Heart left ventricle (tissue), 16 donors: ENCODE data around the gene SH3RF3. TPM values are rescaled to one million over a fixed set of nuclear protein-coding genes. Genes with fewer than 3 reads are reported as not detected.

Experiments used
- ATAC-seq, 4 donors: fragments of 200-7000 bp; cut with Tn5 transposase; one replicate each; pipeline ENCODE4 v1.9.1; 2020 to 2022; ENCODE audit warnings: moderate library complexity in 4 of 4, mild to moderate bottlenecking in 3 of 4, moderate number of reproducible peaks in 1 of 4
- DNase-seq, 5 donors: peaks; one replicate each; pipeline ENCODE4 v3.0.0-alpha.2; 2020
- H3K27ac ChIP-seq, 12 donors: fragments of 200-600 bp; sonication (generic) in 4 of 12; one replicate each; pipeline versions ENCODE4 v1.5.0 to v1.8.0; 2016 to 2022; ENCODE audit warnings: mild to moderate bottlenecking in 2 of 12
- H3K27me3 ChIP-seq, 9 donors: fragments of 200-600 bp; sonication (generic) in 2 of 9; one replicate each; pipeline versions ENCODE4 v1.5.1 to v1.8.0; 2016 to 2022; ENCODE audit warnings: mild to moderate bottlenecking in 3 of 9
- H3K36me3 ChIP-seq, 9 donors: fragments of 200-600 bp; sonication (generic) in 2 of 9; one replicate each; pipeline versions ENCODE4 v1.5.0 to v1.8.0; 2018 to 2022; ENCODE audit warnings: mild to moderate bottlenecking in 2 of 9
- H3K4me1 ChIP-seq, 12 donors: fragments of 200-600 bp; sonication (generic) in 4 of 12; one replicate each; pipeline versions ENCODE4 v1.5.0 to v1.8.0; 2016 to 2022; ENCODE audit warnings: mild to moderate bottlenecking in 3 of 12
- H3K4me3 ChIP-seq, 12 donors: fragments of 200-600 bp; sonication (generic) in 4 of 12; one replicate each; pipeline versions ENCODE4 v1.5.0 to v1.8.0; 2017 to 2022; ENCODE audit warnings: mild to moderate bottlenecking in 9 of 12, moderate library complexity in 4 of 12
- H3K9me3 ChIP-seq, 12 donors: fragments of 200-600 bp; sonication (generic) in 4 of 12; one replicate each; pipeline versions ENCODE4 v1.5.0 to v1.8.0; 2016 to 2022; ENCODE audit warnings: mild to moderate bottlenecking in 1 of 12
- CTCF ChIP-seq, 12 donors: fragments of 200-600 bp; sonication (generic) in 4 of 12; IDR thresholded peaks; one replicate each; pipeline versions ENCODE4 v1.5.0 to v1.8.0; 2018 to 2022; ENCODE audit warnings: antibody characterized with exemption in 12 of 12, mild to moderate bottlenecking in 5 of 12
- POLR2A ChIP-seq, 2 donors: fragments of 450-650 bp; IDR thresholded peaks; one replicate each; pipeline ENCODE4 v1.6.1; 2017; ENCODE audit warnings: antibody characterized with exemption in 2 of 2, mild to moderate bottlenecking in 2 of 2, moderate library complexity in 2 of 2
- WGBS, 4 donors: extraction: QIAGEN DNeasy Blood & Tissue Kit in 2 of 4; methylation state at CpG; one replicate each; pipeline versions ENCODE4 v1.1.5 to v1.1.7; 2013 to 2018; 5-methylcytosine and 5-hydroxymethylcytosine counted together
- intact Hi-C, 10 donors: fragments of 100-400 bp; cut with DNase I; formaldehyde crosslinking; loops; one replicate each; pipeline versions ENCODE4 v1.11.1 to v1.14.2; 2022
- polyA plus RNA-seq, 2 donors: library from polyadenylated mRNA; stranded (reverse); fragments of 200-250 nt; gene quantifications; one replicate each; pipeline ENCODE4 v1.2.3, GENCODE V29; 2013
- total RNA-seq, 9 donors: library from RNA; depleted of rRNA in 2 of 9; stranded (reverse); fragments of >200 nt in 2 of 9; fragmentation: NEBNext Ultra II Directional in 3 of 9; extraction: Animal tissue kit (Norgen Biotek cat#: 25700) in 3 of 9; gene quantifications; one replicate each; pipeline versions ENCODE4 v1.1.0 to v1.2.4, GENCODE V29; 2016 to 2023
- donor health status: ischemic (EF 13 %, LVEDD 7.1; RV severe dilation, severe dysfunction).
- donor health status: healthy with polysubstance abuse.
- donor health status: DM: no; HTN: yes; CAD: no.
- donor health status: DM: no; HTN: no; CAD: no.
- donor health status: ischemic (EF 25% LVEDD 6.9; RV normal size, moderate dysfunction).
- donor health status: ischemic (EF 25% LVEDD 5.7; RV mildly dilated, moderate dysfunction).
- donor health status: healthy.
- donor health status: DM: yes; HTN: yes; CAD: no.
- donor health status: ischemic (EF 35%, LVEDD 5.7; RV mildly dilated, moderate dysfunction).
- donor health status: nonischemic (EF 11% LVEDD 7.7; RV severe dilation, severe dysfunction).
- donor health status: DM: yes; HTN: yes; CAD: no.
- donor health status: PGD.
- donor health status: ischemic (EF 29% LVEDD 5.4; RV normal size, mild dysfunction).
- donor health status: nonischemic (EF 23%, LVEDD 6.1; RV moderate dilation, normal function).

The SH3RF3 gene
- total and polyA plus RNA-seq, 11 donors = 5.2 to 15.7 (median 7.9) TPM

- H3K4me3 ChIP-seq = no peak overlapping the region
- H3K36me3 ChIP-seq = no peaks in the 10 kb centered on the region
- no peaks in the 10 kb centered on the region for H3K9me3 ChIP-seq
- ATAC-seq (peak in 3 of 4 donors; percentile 25 to 47 (median 31)), DNase-seq (peak in 1 of 5 donors; percentile 63)
- intact Hi-C loops = loop anchor here in 2 of 10 donors (5.0 to 10.0 kb wide), 3 partner anchors 70 to 107 kb away; no protein-coding TSS in a partner anchor
- TF ChIP-seq POLR2A (IDR thresholded peaks at IDR 0.05) (no peak), CTCF (IDR thresholded peaks at IDR 0.05) (no peak)
- WGBS, 4 donors = 62 to 77% (median 66%) methylated on average over 7 of the region's 7 CpGs
- peak overlapping the region; percentile 40 to 92 (median 80) for H3K27ac ChIP-seq
- peaks cover 17 to 75% (median 51%) of the 10 kb centered on the region in 12 donors for H3K4me1 ChIP-seq
- H3K27me3 ChIP-seq = no peaks in the 10 kb centered on the region
Measured at GRCh38 chr2:109242210-109242653, 113.2 kb downstream of the SH3RF3 start.

GRCh38 chr2:109242654-109243331 lies 113.8 kb downstream of the SH3RF3 start:
- peaks cover 17 to 80% (median 56%) of the 10 kb centered on the region in 12 donors for H3K4me1 ChIP-seq
- H3K27ac ChIP-seq = peak overlapping the region; percentile 40 to 92 (median 80)
- DNase-seq (peak in 1 of 5 donors; percentile 50), ATAC-seq (peak in 3 of 4 donors; percentile 52 to 83 (median 64))
- H3K27me3 ChIP-seq = no peaks in the 10 kb centered on the region
- WGBS, 4 donors = 41 to 51% (median 44%) methylated on average over 12 of the region's 12 CpGs
- H3K4me3 ChIP-seq = no peak overlapping the region
- no peaks in the 10 kb centered on the region for H3K36me3 ChIP-seq
- intact Hi-C loops = loop anchor here in 2 of 10 donors (5.0 to 10.0 kb wide), 3 partner anchors 70 to 108 kb away; no protein-coding TSS in a partner anchor
- TF ChIP-seq CTCF (IDR thresholded peaks at IDR 0.05) = no peak
- H3K9me3 ChIP-seq = no peaks in the 10 kb centered on the region

GRCh38 chr2:109243526-109244303 lies 114.7 kb downstream of the SH3RF3 start:
- H3K27ac ChIP-seq = peak overlapping the region; percentile 40 to 92 (median 80)
- no peaks in the 10 kb centered on the region for H3K27me3 ChIP-seq
- H3K4me1 ChIP-seq = peaks cover 17 to 85% (median 64%) of the 10 kb centered on the region in 12 donors
- intact Hi-C loops = loop anchor here in 2 of 10 donors (5.0 to 10.0 kb wide), 3 partner anchors 71 to 109 kb away; no protein-coding TSS in a partner anchor
- 64 to 72% (median 67%) methylated on average over 10 of the region's 10 CpGs for WGBS, 4 donors
- H3K4me3 ChIP-seq = no peak overlapping the region
- ATAC-seq (no peak), DNase-seq (no peak)
- TF ChIP-seq CTCF (IDR thresholded peaks at IDR 0.05) = no peak
- no peak for TF ChIP-seq POLR2A (IDR thresholded peaks at IDR 0.05)
- H3K36me3 ChIP-seq = no peaks in the 10 kb centered on the region
- H3K9me3 ChIP-seq = no peaks in the 10 kb centered on the region

GRCh38 chr2:109244304-109244582 lies 115.2 kb downstream of the SH3RF3 start:
- no peaks in the 10 kb centered on the region for H3K27me3 ChIP-seq
- peaks cover 17 to 80% (median 60%) of the 10 kb centered on the region in 12 donors for H3K4me1 ChIP-seq
- H3K4me3 ChIP-seq = no peak overlapping the region
- peak overlapping the region in 6 of 12 donors; percentile 15 to 87 (median 68) for H3K27ac ChIP-seq
- TF ChIP-seq CTCF (IDR thresholded peaks at IDR 0.05) (no peak), POLR2A (IDR thresholded peaks at IDR 0.05) (no peak)
- no peaks in the 10 kb centered on the region for H3K36me3 ChIP-seq
- DNase-seq (no peak), ATAC-seq (no peak)
- no peaks in the 10 kb centered on the region for H3K9me3 ChIP-seq
- intact Hi-C loops = loop anchor here in 2 of 10 donors (5.0 to 10.0 kb wide), 3 partner anchors 72 to 109 kb away; no protein-coding TSS in a partner anchor
